Measurements from ENCODE around the gene SAMHD1. TPM values are rescaled to one million over a fixed set of nuclear protein-coding genes. Genes with fewer than 3 reads are reported as not detected.

Gene SAMHD1
- total and polyA plus RNA-seq, 2 of the 8 experiments (the other 6 are each of a cell fraction or from before 2014, with no cell fraction given) = 22.0 to 37.1 TPM

DNA sequence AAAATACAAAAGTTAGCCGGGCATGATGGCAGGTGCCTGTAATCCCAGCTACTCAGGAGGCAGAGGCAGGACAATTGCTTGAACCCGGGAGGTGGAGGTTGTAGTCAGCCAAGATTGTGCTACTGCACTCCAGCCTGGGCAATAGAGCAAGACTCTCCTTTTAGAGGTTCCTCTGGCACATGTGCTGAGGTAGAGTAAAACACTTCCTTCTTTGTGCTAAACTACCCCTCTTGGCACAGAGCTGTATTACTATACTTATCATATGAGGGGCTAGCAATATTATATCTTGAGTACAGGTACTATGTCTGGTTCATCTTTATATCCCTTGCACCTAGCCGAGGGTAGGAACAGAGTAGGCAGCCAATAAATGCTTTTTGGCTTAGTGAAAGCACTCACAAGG, 40.2 kb upstream of the SAMHD1 start:
- Histone ChIP-seq H4K8ac (ENCODE audit: extremely low read depth, insufficient read depth, low read length) (no peak overlapping the region), H3K9me3 (ENCODE audit: insufficient read depth in 2 of 2, low read depth in 1 of 2, low read length in 1 of 2) (peaks cover 12 to 17% of the 10 kb centered on the region in 2 experiments), H4K20me1 (replicated peaks in 1 of 2; ENCODE audit: control insufficient read depth in 1 of 2, insufficient read depth in 2 of 2, low read length in 2 of 2) (no peaks in the 10 kb centered on the region), H2BK20ac (ENCODE audit: low read length) (no peak overlapping the region), H3K36me3 (ENCODE audit: control insufficient read depth in 2 of 4, insufficient read depth in 4 of 4, low read length in 3 of 4) (peaks cover 0 to 24% (median 9%) of the 10 kb centered on the region in 4 experiments; a peak in 3 of 8 replicates), H3K27me3 (replicated peaks in 1 of 4; ENCODE audit: control insufficient read depth in 3 of 4, extremely low read depth in 1 of 4, insufficient read depth in 3 of 4, low read length in 3 of 4) (no peaks in the 10 kb centered on the region), H3K23ac (ENCODE audit: insufficient read length) (no peak overlapping the region), H3K79me1 (ENCODE audit: low read depth, low read length) (no peaks in the 10 kb centered on the region), H3K4ac (replicated peaks; ENCODE audit: insufficient read length, low read depth, low read length) (no peak overlapping the region), H4K5ac (ENCODE audit: insufficient read length, low read depth, low read length) (no peak overlapping the region), H2AK5ac (ENCODE audit: low read depth, low read length) (no peak overlapping the region), H3K27ac (ENCODE audit: low read depth, low read length) (no peak overlapping the region), H3K18ac (ENCODE audit: extremely low read depth, low read length) (no peak overlapping the region), H3K56ac (replicated peaks; ENCODE audit: insufficient read length, low read depth, low read length) (no peak overlapping the region), H3K4me2 (ENCODE audit: insufficient read depth in 1 of 2, low read depth in 2 of 2, low read length in 2 of 2) (no peak overlapping the region), H3K14ac (ENCODE audit: insufficient read length) (no peak overlapping the region), H2BK5ac (ENCODE audit: low read depth, low read length) (no peak overlapping the region), H3K9ac (replicated peaks in 1 of 4; ENCODE audit: extremely low read depth in 1 of 4, low read depth in 3 of 4, low read length in 3 of 4) (no peak overlapping the region), H2BK12ac (ENCODE audit: low read depth, low read length) (no peak overlapping the region), H3K4me1 (replicated peaks in 1 of 4; ENCODE audit: control insufficient read depth in 3 of 4, insufficient read depth in 4 of 4, low read length in 3 of 4) (no peaks in the 10 kb centered on the region), H4K91ac (replicated peaks; ENCODE audit: insufficient read length, low read length) (no peak overlapping the region), H2AFZ (ENCODE audit: low read length) (no peak overlapping the region), H2BK120ac (replicated peaks; ENCODE audit: low read depth, low read length) (no peak overlapping the region), H3K79me2 (ENCODE audit: control insufficient read depth in 1 of 2, insufficient read depth in 2 of 2, low read length in 2 of 2) (no peaks in the 10 kb centered on the region), H3K23me2 (ENCODE audit: low read depth, low read length) (no peaks in the 10 kb centered on the region), H2BK15ac (ENCODE audit: low read length) (no peak overlapping the region), H3K4me3 (ENCODE audit: extremely low read depth in 1 of 4, insufficient read depth in 2 of 4, low read depth in 3 of 4, low read length in 4 of 4) (no peak overlapping the region)
- no peak for TF ChIP-seq RXRA (IDR thresholded peaks at IDR 0.05; ENCODE audit: insufficient read depth, low read depth, low read length)
- no peak for TF ChIP-seq RNF2 (IDR thresholded peaks at IDR 0.05; ENCODE audit: borderline replicate concordance, low read depth, low read length, missing control alignments, poor library complexity, severe bottlenecking)
- TF ChIP-seq EZH2 (IDR thresholded peaks at IDR 0.05; ENCODE audit: low read depth, low read length, severe bottlenecking) = no peak
- TF ChIP-seq KDM4A (IDR thresholded peaks at IDR 0.05; ENCODE audit: low read depth, low read length, severe bottlenecking) = no peak
- DNase-seq (ENCODE audit: low read depth in 1 of 2, low spot score in 2 of 2) (no peak), FAIRE-seq (no peak)
- ChIA-PET CTCF (ENCODE audit: partially characterized antibody) (interaction anchor here (0.6 kb wide), 1 partner anchor 1485 kb away, joined by 3 read pairs; no protein-coding TSS in a partner anchor), POLR2A (ENCODE audit: partially characterized antibody) (no interaction called here)
- 92% methylated on average over 3 of the region's 3 CpGs; no CpG with 5 or more reads in 1 of the 2 experiments for WGBS, 2 experiments (ENCODE audit: extremely low coverage in 1 of 2, insufficient coverage in 1 of 2, insufficient read length in 1 of 2, insufficient replicate concordance in 2 of 2, low coverage in 1 of 2, low lambda C conversion rate in 2 of 2, missing lambda C conversion rate in 1 of 2)
